Left lung (tissue), 10 donors: Measurements from ENCODE around the gene MXD3. TPM values are rescaled to one million over a fixed set of nuclear protein-coding genes. Genes with fewer than 3 reads are reported as not detected.

Source experiments
- ATAC-seq: fragments of 200-7000 bp; cut with Tn5 transposase; one replicate; pipeline ENCODE4 v1.9.1; 2020; ENCODE audit warnings: moderate library complexity
- DNase-seq, 4 donors: peaks; one replicate each; pipeline ENCODE4 v3.0.0-alpha.2; 2013 to 2020
- H3K27ac ChIP-seq, 2 donors: fragments of 200-600 bp; sonication (generic) in 1 of 2; one replicate each; pipeline versions ENCODE4 v1.5.0 to v1.8.0; 2020 to 2021
- H3K27me3 ChIP-seq, 2 donors: fragments of 200-600 bp; sonication (generic) in 1 of 2; one replicate each; pipeline versions ENCODE4 v1.5.0 to v1.8.0; 2020 to 2021
- H3K36me3 ChIP-seq, 2 donors: fragments of 200-600 bp; sonication (generic) in 1 of 2; one replicate each; pipeline versions ENCODE4 v1.5.0 to v1.8.0; 2020 to 2021
- H3K4me1 ChIP-seq, 2 donors: fragments of 200-600 bp; one replicate each; pipeline ENCODE4 v1.8.0; 2021
- H3K4me3 ChIP-seq, 2 donors: fragments of 200-600 bp; sonication (generic) in 1 of 2; one replicate each; pipeline versions ENCODE4 v1.5.0 to v1.8.0; 2020 to 2021; ENCODE audit warnings: mild to moderate bottlenecking in 1 of 2
- H3K9me3 ChIP-seq, 2 donors: fragments of 200-600 bp; sonication (generic) in 1 of 2; one replicate each; pipeline versions ENCODE4 v1.5.0 to v1.8.0; 2020 to 2021
- intact Hi-C, 2 donors: fragments of 100-400 bp; cut with DNase I; formaldehyde crosslinking; loops; one replicate each; pipeline versions ENCODE4 v1.11.2 to v1.14.2; 2022
- polyA plus RNA-seq, 6 donors: library from polyadenylated mRNA; unstranded; fragments of 120-200 nt; gene quantifications; one replicate each; pipeline ENCODE4 v1.2.1, GENCODE V29; 2013; ENCODE audit not compliant: insufficient read length in 6 of 6
- total RNA-seq, 2 donors: library from RNA; stranded (reverse); fragmentation: NEBNext Ultra II Directional; extraction: Animal tissue kit (Norgen Biotek cat#: 25700); gene quantifications; one replicate each; pipeline ENCODE4 v1.2.1, GENCODE V29; 2021
- TF ChIP-seq, protein P1 (sequence below), 2 donors: fragments of 200-600 bp; sonication (generic) in 1 of 2; IDR thresholded peaks; one replicate each; pipeline versions ENCODE4 v1.5.0 to v1.8.0; 2021; ENCODE audit warnings: antibody characterized with exemption in 2 of 2
- donor health status: DM: no; HTN: yes; CAD: no.
- donor health status: DM: no; HTN: no; CAD: no.

The MXD3 gene
- total and polyA plus RNA-seq, 8 donors = 10.8 to 36.5 (median 22.0) TPM

DNA sequence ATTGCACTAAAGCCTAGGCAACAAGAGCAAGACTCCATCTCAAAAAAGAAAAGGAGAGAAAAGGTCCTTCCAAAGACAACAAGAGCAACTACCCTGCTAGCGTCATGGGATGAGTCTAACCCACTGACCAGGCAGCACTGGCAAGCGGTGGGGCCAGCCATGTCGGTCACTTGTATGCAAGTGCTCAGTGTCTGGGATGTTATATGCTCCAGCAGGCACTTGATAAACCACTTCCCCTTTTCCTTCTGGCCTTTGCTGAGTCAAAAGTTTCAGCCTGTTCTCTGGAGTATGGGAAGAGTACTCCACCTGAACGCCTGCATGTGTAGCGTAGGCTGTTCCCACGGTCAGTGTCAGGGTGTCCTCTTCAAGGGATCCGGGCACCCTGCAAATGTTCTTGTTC, 9.2 kb upstream of the MXD3 start:
- peak; percentile 57 for ATAC-seq
- no peak overlapping the region for H3K27ac ChIP-seq
- H3K9me3 ChIP-seq = no peaks in the 10 kb centered on the region
- DNase-seq = peak in 1 of 4 donors; percentile 78
- TF ChIP-seq, protein P1, sequence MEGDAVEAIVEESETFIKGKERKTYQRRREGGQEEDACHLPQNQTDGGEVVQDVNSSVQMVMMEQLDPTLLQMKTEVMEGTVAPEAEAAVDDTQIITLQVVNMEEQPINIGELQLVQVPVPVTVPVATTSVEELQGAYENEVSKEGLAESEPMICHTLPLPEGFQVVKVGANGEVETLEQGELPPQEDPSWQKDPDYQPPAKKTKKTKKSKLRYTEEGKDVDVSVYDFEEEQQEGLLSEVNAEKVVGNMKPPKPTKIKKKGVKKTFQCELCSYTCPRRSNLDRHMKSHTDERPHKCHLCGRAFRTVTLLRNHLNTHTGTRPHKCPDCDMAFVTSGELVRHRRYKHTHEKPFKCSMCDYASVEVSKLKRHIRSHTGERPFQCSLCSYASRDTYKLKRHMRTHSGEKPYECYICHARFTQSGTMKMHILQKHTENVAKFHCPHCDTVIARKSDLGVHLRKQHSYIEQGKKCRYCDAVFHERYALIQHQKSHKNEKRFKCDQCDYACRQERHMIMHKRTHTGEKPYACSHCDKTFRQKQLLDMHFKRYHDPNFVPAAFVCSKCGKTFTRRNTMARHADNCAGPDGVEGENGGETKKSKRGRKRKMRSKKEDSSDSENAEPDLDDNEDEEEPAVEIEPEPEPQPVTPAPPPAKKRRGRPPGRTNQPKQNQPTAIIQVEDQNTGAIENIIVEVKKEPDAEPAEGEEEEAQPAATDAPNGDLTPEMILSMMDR (IDR thresholded peaks at IDR 0.05) = no peak
- peaks cover 0 to 17% of the 10 kb centered on the region in 2 donors for H3K4me1 ChIP-seq
- intact Hi-C loops = loop anchor here in 1 of 2 donors (10.0 kb wide), 1 partner anchor 134 kb away; no protein-coding TSS in a partner anchor
- no peak overlapping the region for H3K4me3 ChIP-seq
- H3K36me3 ChIP-seq = peaks cover 0 to 9% of the 10 kb centered on the region in 2 donors
- H3K27me3 ChIP-seq = no peaks in the 10 kb centered on the region

DNA sequence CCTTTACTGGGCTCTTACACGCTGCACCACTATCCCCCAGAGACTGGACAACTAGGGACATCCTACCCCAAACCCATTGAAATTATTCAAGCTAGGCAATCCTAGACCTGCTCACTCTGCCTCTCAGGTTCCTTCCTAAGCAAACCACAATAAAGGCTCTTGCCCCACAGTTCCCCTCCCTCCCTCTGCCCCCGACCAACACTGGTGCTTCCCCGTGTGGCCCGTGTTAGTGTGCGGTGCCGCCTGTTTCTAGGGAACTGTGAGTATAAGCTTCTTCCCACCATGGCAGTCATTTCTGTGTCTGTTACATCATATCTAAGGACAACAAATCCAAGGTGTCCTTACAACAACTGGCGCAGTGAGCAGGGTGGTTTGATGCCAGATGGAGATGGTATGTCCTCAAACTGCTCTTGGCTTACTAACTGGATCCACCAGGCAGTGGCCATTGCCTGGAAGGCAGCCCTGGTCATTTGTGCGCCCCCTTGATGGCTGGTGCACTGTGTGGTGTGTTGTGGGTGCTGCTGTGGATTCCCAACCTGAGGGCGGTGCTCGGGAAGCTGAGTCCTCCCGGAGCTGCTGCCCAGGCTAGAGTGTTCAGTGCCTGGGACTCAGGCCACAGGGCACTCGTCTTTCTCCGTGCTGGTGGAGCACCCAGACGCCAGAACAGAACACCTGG, 8.4 kb upstream of the MXD3 start:
- ATAC-seq (no peak), DNase-seq (no peak)
- Histone ChIP-seq H3K4me1 (peaks cover 0 to 17% of the 10 kb centered on the region in 2 donors), H3K27me3 (no peaks in the 10 kb centered on the region), H3K9me3 (no peaks in the 10 kb centered on the region), H3K4me3 (no peak overlapping the region), H3K36me3 (peaks cover 0 to 9% of the 10 kb centered on the region in 2 donors), H3K27ac (no peak overlapping the region)
- intact Hi-C loops = loop anchor here in 1 of 2 donors (10.0 kb wide), 1 partner anchor 135 kb away; no protein-coding TSS in a partner anchor
- TF ChIP-seq, protein P1 (IDR thresholded peaks at IDR 0.05) = no peak

DNA sequence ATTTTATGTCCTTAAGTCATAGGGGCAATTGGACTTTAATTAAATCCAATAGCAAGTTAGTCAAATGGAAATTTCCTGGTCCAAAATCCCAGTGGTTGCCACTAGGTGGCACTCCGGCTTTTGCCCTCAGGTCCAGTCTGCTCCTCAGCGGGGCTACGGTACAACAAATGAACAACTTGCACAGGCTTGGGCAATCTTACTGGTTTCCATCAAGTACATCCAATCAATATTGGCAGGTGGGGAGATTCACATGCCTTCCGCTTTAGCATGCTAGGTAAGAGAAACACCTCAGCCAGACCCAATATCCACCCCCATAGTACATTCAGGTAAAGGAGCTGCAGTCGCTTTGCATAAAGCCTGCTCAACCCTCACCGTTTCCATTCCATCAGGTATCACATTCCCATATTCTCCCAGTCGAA, 6.3 kb upstream of the MXD3 start:
- peak in 2 of 4 donors; percentile 62 to 72 for DNase-seq
- Histone ChIP-seq H3K4me1 (peaks cover 0 to 20% of the 10 kb centered on the region in 2 donors), H3K9me3 (no peaks in the 10 kb centered on the region), H3K27me3 (no peaks in the 10 kb centered on the region), H3K27ac (no peak overlapping the region), H3K36me3 (peaks cover 0 to 9% of the 10 kb centered on the region in 2 donors), H3K4me3 (no peak overlapping the region)
- peak; percentile 86 for ATAC-seq
- intact Hi-C loops = no loop called here
- TF ChIP-seq, protein P1 (IDR thresholded peaks at IDR 0.05) = peak; percentile 74 to 82

DNA sequence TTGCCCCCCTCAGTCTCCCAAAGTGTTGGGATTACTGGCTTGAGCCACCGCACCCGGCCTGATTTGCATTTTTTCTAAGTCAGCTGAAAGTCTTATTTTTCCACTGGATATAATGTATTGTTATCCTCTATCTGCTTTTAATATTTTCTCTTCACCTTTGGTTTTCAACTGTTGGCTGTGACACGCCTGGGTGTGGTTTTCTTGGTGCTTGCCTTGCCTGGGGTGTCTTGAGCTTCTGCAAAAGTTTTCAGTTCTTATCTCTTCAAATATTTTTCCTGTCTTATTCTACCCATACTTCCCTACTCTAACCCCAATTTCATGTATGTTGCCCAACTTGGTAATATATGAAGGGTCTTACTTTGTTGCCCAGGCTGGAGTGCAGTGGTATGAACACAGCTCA, 4.3 kb upstream of the MXD3 start:
- Histone ChIP-seq H3K4me1 (peaks cover 5 to 38% of the 10 kb centered on the region in 2 donors), H3K36me3 (peaks cover 0 to 9% of the 10 kb centered on the region in 2 donors), H3K27me3 (no peaks in the 10 kb centered on the region), H3K27ac (no peak overlapping the region), H3K4me3 (no peak overlapping the region), H3K9me3 (no peaks in the 10 kb centered on the region)
- DNase-seq (no peak), ATAC-seq (no peak)
- TF ChIP-seq, protein P1 (IDR thresholded peaks at IDR 0.05) = no peak
- intact Hi-C loops = no loop called here

DNA sequence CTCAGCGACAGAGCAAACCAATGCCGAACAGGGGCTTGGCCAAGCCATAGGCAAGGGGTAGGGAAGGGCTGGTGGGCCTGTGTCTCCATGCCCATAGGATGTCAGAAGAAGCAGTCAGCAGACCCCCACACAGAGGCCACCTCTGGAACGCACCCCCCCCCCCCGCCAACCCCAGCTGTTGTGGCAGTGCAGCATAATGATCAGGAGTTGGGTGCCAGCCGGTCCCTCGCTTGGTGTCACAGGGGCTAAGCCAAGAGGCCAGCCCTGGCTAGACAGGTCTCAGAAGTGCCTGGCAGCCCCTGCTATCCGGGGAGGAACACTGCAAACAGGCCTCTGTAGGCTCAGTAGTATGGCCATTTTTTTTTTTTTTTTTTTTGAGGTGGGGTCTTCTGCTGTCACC, 3.7 kb upstream of the MXD3 start:
- Histone ChIP-seq H3K27ac (no peak overlapping the region), H3K36me3 (peaks cover 0 to 9% of the 10 kb centered on the region in 2 donors), H3K4me1 (peaks cover 11 to 38% of the 10 kb centered on the region in 2 donors), H3K9me3 (no peaks in the 10 kb centered on the region), H3K27me3 (no peaks in the 10 kb centered on the region), H3K4me3 (no peak overlapping the region)
- intact Hi-C loops = no loop called here
- no peak for ATAC-seq
- DNase-seq = no peak
- TF ChIP-seq, protein P1 (IDR thresholded peaks at IDR 0.05) = no peak
